ENCODE results near the gene MSL3B. TPM values are rescaled to one million over a fixed set of nuclear protein-coding genes. Genes with fewer than 3 reads are reported as not detected.

MSL3B gene

DNA sequence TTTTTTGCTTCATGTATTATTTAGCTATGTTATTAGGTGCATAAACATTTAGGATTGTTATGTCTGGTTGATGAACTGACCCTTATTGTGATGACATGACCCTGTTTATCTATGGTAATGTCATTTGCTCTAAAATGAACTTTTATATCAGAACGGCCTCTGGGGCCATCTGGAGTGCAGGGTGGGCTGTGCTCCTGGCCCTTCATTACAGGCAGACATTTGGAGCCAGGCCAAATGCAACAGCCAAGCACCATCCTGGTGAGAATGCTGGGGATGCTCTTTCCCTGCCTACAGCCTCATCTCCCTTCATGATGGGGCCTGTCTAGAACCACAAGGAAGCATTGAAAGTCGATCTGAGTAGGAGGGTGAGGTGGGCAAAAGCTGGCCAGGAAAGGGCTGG lies 51.9 kb downstream of the MSL3B start:
- Histone ChIP-seq H3K27ac (no peak overlapping the region), H3K4me1 (replicated peaks) (no peaks in the 10 kb centered on the region), H3K36me3 (no peaks in the 10 kb centered on the region), H3K27me3 (replicated peaks; ENCODE audit: insufficient read depth) (no peaks in the 10 kb centered on the region), H3K4me3 (no peak overlapping the region), H3K9me3 (no peaks in the 10 kb centered on the region)
- TF ChIP-seq POLR2A (IDR thresholded peaks at IDR 0.05) (no peak), POLR2AphosphoS5 (IDR thresholded peaks at IDR 0.05) (no peak)
- TF ChIP-seq, protein P1, sequence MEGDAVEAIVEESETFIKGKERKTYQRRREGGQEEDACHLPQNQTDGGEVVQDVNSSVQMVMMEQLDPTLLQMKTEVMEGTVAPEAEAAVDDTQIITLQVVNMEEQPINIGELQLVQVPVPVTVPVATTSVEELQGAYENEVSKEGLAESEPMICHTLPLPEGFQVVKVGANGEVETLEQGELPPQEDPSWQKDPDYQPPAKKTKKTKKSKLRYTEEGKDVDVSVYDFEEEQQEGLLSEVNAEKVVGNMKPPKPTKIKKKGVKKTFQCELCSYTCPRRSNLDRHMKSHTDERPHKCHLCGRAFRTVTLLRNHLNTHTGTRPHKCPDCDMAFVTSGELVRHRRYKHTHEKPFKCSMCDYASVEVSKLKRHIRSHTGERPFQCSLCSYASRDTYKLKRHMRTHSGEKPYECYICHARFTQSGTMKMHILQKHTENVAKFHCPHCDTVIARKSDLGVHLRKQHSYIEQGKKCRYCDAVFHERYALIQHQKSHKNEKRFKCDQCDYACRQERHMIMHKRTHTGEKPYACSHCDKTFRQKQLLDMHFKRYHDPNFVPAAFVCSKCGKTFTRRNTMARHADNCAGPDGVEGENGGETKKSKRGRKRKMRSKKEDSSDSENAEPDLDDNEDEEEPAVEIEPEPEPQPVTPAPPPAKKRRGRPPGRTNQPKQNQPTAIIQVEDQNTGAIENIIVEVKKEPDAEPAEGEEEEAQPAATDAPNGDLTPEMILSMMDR (IDR thresholded peaks at IDR 0.05) = no peak
- intact Hi-C loops (cut with DNase I) = no loop called here
- WGBS = 33% methylated on average over 2 of the region's 2 CpGs
- no peak for DNase-seq (ENCODE audit: low spot score)

DNA sequence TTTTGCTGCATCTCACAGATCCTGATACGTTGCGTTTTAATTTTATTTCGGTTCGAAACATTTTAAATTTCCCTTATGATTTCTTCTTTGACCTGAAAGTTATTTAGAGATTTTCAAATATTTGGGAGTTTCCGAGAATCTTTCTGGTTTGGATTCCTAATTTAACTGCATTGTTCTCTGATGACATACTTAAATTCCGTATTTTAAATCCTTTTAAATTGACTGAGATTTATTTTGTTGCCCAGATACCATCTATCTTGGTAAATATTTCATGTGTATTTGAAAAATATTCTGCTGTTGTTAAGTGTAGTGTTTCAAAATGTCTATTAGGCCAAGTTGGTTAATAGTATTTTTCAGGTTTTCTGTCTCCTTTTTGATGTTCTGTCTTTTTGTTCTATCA lies 52.3 kb downstream of the MSL3B start:
- intact Hi-C loops (cut with DNase I) = no loop called here
- no peak overlapping the region for H3K4me3 ChIP-seq
- no peak overlapping the region for H3K27ac ChIP-seq
- no peaks in the 10 kb centered on the region for H3K4me1 ChIP-seq (replicated peaks)
- no peaks in the 10 kb centered on the region for H3K36me3 ChIP-seq
- no peaks in the 10 kb centered on the region for H3K27me3 ChIP-seq (replicated peaks; ENCODE audit: insufficient read depth)
- no peaks in the 10 kb centered on the region for H3K9me3 ChIP-seq
- no peak for TF ChIP-seq POLR2A (IDR thresholded peaks at IDR 0.05)
- no peak for TF ChIP-seq POLR2AphosphoS5 (IDR thresholded peaks at IDR 0.05)
- TF ChIP-seq, protein P1 (IDR thresholded peaks at IDR 0.05) = no peak
- no peak for DNase-seq (ENCODE audit: low spot score)
- 77% methylated on average over 6 of the region's 6 CpGs for WGBS

Other genes starting within 250 kb of the MSL3B start
- gene UGT1A10, start 231.9 kb downstream of the MSL3B start, total RNA-seq = not detected
- not detected for gene UGT1A9, start 196.5 kb downstream of the MSL3B start, total RNA-seq
- under 1 TPM in 1 of 2 donors, not detected in 1; 0.46 TPM for gene UGT1A7, start 186.5 kb downstream of the MSL3B start, total RNA-seq
- 1 to 10 TPM in 1 of 2 donors, under 1 TPM in 1; 0.85 to 6.6 TPM for gene UGT1A6, start 175.5 kb downstream of the MSL3B start, total RNA-seq
- gene UGT1A5, start 155.5 kb downstream of the MSL3B start, total RNA-seq = under 1 TPM in 1 of 2 donors, not detected in 1; 0.41 TPM
- gene UGT1A4, start 149.7 kb downstream of the MSL3B start, total RNA-seq = not detected
- under 1 TPM in 1 of 2 donors, not detected in 1; 0.64 TPM for gene UGT1A3, start 139.3 kb downstream of the MSL3B start, total RNA-seq
- gene UGT1A1, start 108.1 kb downstream of the MSL3B start, total RNA-seq = under 1 TPM; 0.11 to 0.32 TPM
- 1 to 10 TPM in 1 of 2 donors, not detected in 1; 2.3 TPM for gene MROH2A, start 90.1 kb downstream of the MSL3B start, total RNA-seq
- gene HJURP, start 13.9 kb downstream of the MSL3B start, total RNA-seq = 1 to 10 TPM; 1.7 to 4.2 TPM
- gene TRPM8, start 49.0 kb upstream of the MSL3B start, total RNA-seq = 10 to 100 TPM; 71.1 to 71.3 TPM
- not detected for gene SPP2, start 182.3 kb upstream of the MSL3B start, total RNA-seq